A549 (cell line): Measurements from ENCODE around the gene LONRF3. TPM values are rescaled to one million over a fixed set of nuclear protein-coding genes. Genes with fewer than 3 reads are reported as not detected.

Experiments
- ATAC-seq, 2 experiments: fragments of 200-7000 bp in 1 of 2; fragments of >200 bp in 1 of 2; cut with Nextera tagmentation in 1 of 2; cut with Tn5 transposase in 1 of 2; 3 replicates each; pipeline versions ENCODE4 v1.8.0 to v1.9.1; 2018 to 2020; ENCODE audit warnings: mild to moderate bottlenecking in 1 of 2, moderate library complexity in 1 of 2
- CTCF ChIA-PET: fragments of 300-600 bp; sonication (Branson Sonifier 250); formaldehyde crosslinking; extraction: SDS; loops from one replicate; lab custom pipeline; 2021; ENCODE audit warnings: antibody characterized with exemption, inconsistent platforms; lab: Yijun Ruan, JAX
- POLR2A ChIA-PET: fragments of 350-600 bp; formaldehyde crosslinking; extraction: SDS; loops from one replicate; lab custom pipeline; 2021; ENCODE audit warnings: antibody characterized with exemption, inconsistent platforms; lab: Yijun Ruan, JAX
- DNase-seq, 2 experiments: peaks; one replicate each; pipeline versions ENCODE4 v3.0.0 to v3.0.0-alpha.2; 2011 to 2016; ENCODE audit warnings: low read depth in 1 of 2, low spot score in 1 of 2
- FAIRE-seq: peaks from 2 replicates; lab custom pipeline; 2011; peaks lifted over from hg19 to GRCh38; lab: Jason Lieb, UNC
- H3K27ac ChIP-seq, 2 experiments: fragments of >200 bp; sonication (Bioruptor Twin); formaldehyde crosslinking; 3 replicates each; pipeline ENCODE4 v1.5.1; 2016 to 2017
- H3K4me1 ChIP-seq: fragments of >200 bp; sonication (Bioruptor Twin); formaldehyde crosslinking; 3 replicates; pipeline ENCODE4 v1.6.1; 2016
- H3K4me2 ChIP-seq: fragments of >200 bp; sonication (Bioruptor Twin); formaldehyde crosslinking; 3 replicates; pipeline ENCODE4 v1.6.1; 2016
- H3K4me3 ChIP-seq: fragments of >200 bp; sonication (Bioruptor Twin); formaldehyde crosslinking; 3 replicates; pipeline ENCODE4 v1.5.1; 2016
- H3K9me3 ChIP-seq: fragments of >200 bp; sonication (Bioruptor Twin); formaldehyde crosslinking; 3 replicates; pipeline ENCODE4 v1.6.1; 2016
- BHLHE40 ChIP-seq: IDR thresholded peaks from 2 replicates; pipeline ENCODE4 v1.6.1; 2012; ENCODE audit warnings: low read depth, low read length, inconsistent platforms
- CHD4 ChIP-seq: fragments of 200-600 bp; sonication (generic); IDR thresholded peaks from 2 replicates; pipeline ENCODE4 v1.6.1; 2016; ENCODE audit warnings: antibody characterized with exemption, mild to moderate bottlenecking, borderline replicate concordance
- EHF ChIP-seq: fragments of 250-450 bp; sonication (Bioruptor Pico); IDR thresholded peaks from 2 replicates; pipeline ENCODE4 v1.5.0; 2020; ENCODE audit warnings: mild to moderate bottlenecking
- EHMT2 ChIP-seq: fragments of 200-600 bp; sonication (generic); IDR thresholded peaks from 2 replicates; pipeline ENCODE4 v1.6.1; 2016; ENCODE audit warnings: antibody characterized with exemption, low read depth, mild to moderate bottlenecking, moderate library complexity
- EP300 ChIP-seq, 2 experiments: fragments of >200 bp; sonication (Bioruptor Twin); formaldehyde crosslinking; IDR thresholded peaks; 2 replicates in 1 of 2; 3 replicates in 1 of 2; pipeline ENCODE4 v1.6.1; 2016 to 2017
- ESRRA ChIP-seq: fragments of 150-350 bp; IDR thresholded peaks from 2 replicates; pipeline ENCODE4 v1.6.1; 2014; ENCODE audit warnings: mild to moderate bottlenecking, low read length, borderline replicate concordance
- FOSB ChIP-seq: fragments of 250-450 bp; sonication (Bioruptor Pico); IDR thresholded peaks from 2 replicates; pipeline ENCODE4 v1.5.0; 2020; ENCODE audit warnings: mild to moderate bottlenecking, moderate library complexity
- FOSL2 ChIP-seq, 2 experiments: fragments of 450-650 bp in 1 of 2; fragments of >200 bp in 1 of 2; sonication (Bioruptor Twin) in 1 of 2; formaldehyde crosslinking; IDR thresholded peaks; 2 replicates each; pipeline versions ENCODE4 v1.5.0 to v1.6.1; 2016 to 2020; ENCODE audit warnings: mild to moderate bottlenecking in 1 of 2, moderate library complexity in 1 of 2
- GATA3 ChIP-seq: IDR thresholded peaks from 2 replicates; pipeline ENCODE4 v1.6.1; 2012; ENCODE audit warnings: borderline replicate concordance
- HDAC2 ChIP-seq: fragments of 200-600 bp; sonication (generic); IDR thresholded peaks from 2 replicates; pipeline ENCODE4 v1.6.1; 2016
- HEYL ChIP-seq: fragments of 250-450 bp; sonication (Bioruptor Pico); IDR thresholded peaks from 2 replicates; pipeline ENCODE4 v1.8.0; 2021; ENCODE audit warnings: mild to moderate bottlenecking, moderate library complexity
- HOXA7 ChIP-seq: fragments of 250-450 bp; sonication (Bioruptor Pico); IDR thresholded peaks from 2 replicates; pipeline ENCODE4 v1.5.0; 2020; ENCODE audit warnings: mild to moderate bottlenecking, moderate library complexity
- HOXB13 ChIP-seq: fragments of 250-450 bp; sonication (Bioruptor Pico); IDR thresholded peaks from 2 replicates; pipeline ENCODE4 v1.5.0; 2020; ENCODE audit warnings: low read depth, mild to moderate bottlenecking, moderate library complexity
- HOXB5 ChIP-seq: fragments of 250-450 bp; sonication (Bioruptor Pico); IDR thresholded peaks from 2 replicates; pipeline ENCODE4 v1.5.0; 2020; ENCODE audit warnings: mild to moderate bottlenecking, moderate library complexity
- JUN ChIP-seq, 2 experiments: fragments of >200 bp; sonication (Bioruptor Twin); formaldehyde crosslinking; IDR thresholded peaks; 2 replicates in 1 of 2; 3 replicates in 1 of 2; pipeline ENCODE4 v1.6.1; 2016 to 2017
- JUNB ChIP-seq: fragments of >200 bp; sonication (Bioruptor Twin); formaldehyde crosslinking; IDR thresholded peaks from 2 replicates; pipeline ENCODE4 v1.6.1; 2016
- KDM5A ChIP-seq: fragments of 200-600 bp; sonication (generic); IDR thresholded peaks from 2 replicates; pipeline ENCODE4 v1.6.1; 2016; ENCODE audit warnings: antibody characterized with exemption, mild to moderate bottlenecking
- MAZ ChIP-seq: fragments of 150-350 bp; IDR thresholded peaks from 2 replicates; pipeline ENCODE4 v1.6.1; 2014; ENCODE audit warnings: antibody characterized with exemption, low read depth, low read length, borderline replicate concordance
- RAD21 ChIP-seq, 2 experiments: fragments of >200 bp in 1 of 2; sonication (Bioruptor Twin) in 1 of 2; formaldehyde crosslinking in 1 of 2; IDR thresholded peaks in 1 of 2; conservative IDR thresholded peaks in 1 of 2; 2 replicates in 1 of 2; 3 replicates in 1 of 2; pipeline ENCODE4 v1.6.1; 2012 to 2018; ENCODE audit warnings: inconsistent platforms in 1 of 2
- RARB ChIP-seq: fragments of 250-450 bp; sonication (Bioruptor Pico); IDR thresholded peaks from 2 replicates; pipeline ENCODE4 v1.8.0; 2021; ENCODE audit warnings: mild to moderate bottlenecking, moderate library complexity
- RFX5 ChIP-seq: fragments of 450-650 bp; IDR thresholded peaks from 2 replicates; pipeline ENCODE4 v1.7.1; 2014; ENCODE audit warnings: antibody characterized with exemption, mild to moderate bottlenecking, moderate library complexity
- TFCP2L1 ChIP-seq: fragments of 250-450 bp; sonication (Bioruptor Pico); IDR thresholded peaks from 2 replicates; pipeline ENCODE4 v1.5.0; 2021; ENCODE audit warnings: mild to moderate bottlenecking
- ZFP36 ChIP-seq: fragments of 450-650 bp; IDR thresholded peaks from 2 replicates; pipeline ENCODE4 v1.6.1; 2014; ENCODE audit warnings: borderline replicate concordance; ENCODE audit not compliant: partially characterized antibody
- ZSCAN20 ChIP-seq: fragments of 250-450 bp; sonication (Bioruptor Pico); IDR thresholded peaks from 2 replicates; pipeline ENCODE4 v1.8.0; 2022; ENCODE audit warnings: mild to moderate bottlenecking, moderate library complexity
- WGBS: methylation state at CpG from one replicate; pipeline ENCODE4 v1.1.6; 2017; ENCODE audit errors: missing lambda C conversion rate; 5-methylcytosine and 5-hydroxymethylcytosine counted together
- polyA plus RNA-seq, 4 experiments: library from polyadenylated mRNA; depleted of rRNA in 3 of 4; stranded (reverse); fragments of >200 nt; fragmentation: RNase III in 1 of 4; extraction: RNeasy Plus Mini Kit Qiagen cat#74134 plus additional on column Dnase treatment in 1 of 4; gene quantifications; 2 replicates in 3 of 4; 3 replicates in 1 of 4; pipeline ENCODE4 v1.2.3, GENCODE V29; 2011 to 2017
- TF ChIP-seq, protein P1 (sequence below): fragments of >200 bp; sonication (Bioruptor Twin); formaldehyde crosslinking; IDR thresholded peaks from 2 replicates; pipeline ENCODE4 v1.6.1; 2016
- TF ChIP-seq, protein P2 (sequence below): fragments of 450-650 bp; IDR thresholded peaks from 2 replicates; pipeline ENCODE4 v1.6.1; 2014; ENCODE audit warnings: antibody characterized with exemption
- TF ChIP-seq, protein P3 (sequence below): fragments of 150-350 bp; IDR thresholded peaks from 2 replicates; pipeline ENCODE4 v1.6.1; 2014; ENCODE audit warnings: low read depth, mild to moderate bottlenecking, low read length
- TF ChIP-seq, protein P4 (sequence below): IDR thresholded peaks from 2 replicates; pipeline ENCODE4 v1.6.1; 2012
- TF ChIP-seq, protein P5 (sequence below): fragments of >200 bp; sonication (Bioruptor Twin); formaldehyde crosslinking; IDR thresholded peaks from 3 replicates; pipeline ENCODE4 v1.5.1; 2016

LONRF3 gene
- polyA plus RNA-seq, 2 of the 4 experiments (the other 2 are of a cell fraction) = 2.5 to 7.7 TPM

DNA sequence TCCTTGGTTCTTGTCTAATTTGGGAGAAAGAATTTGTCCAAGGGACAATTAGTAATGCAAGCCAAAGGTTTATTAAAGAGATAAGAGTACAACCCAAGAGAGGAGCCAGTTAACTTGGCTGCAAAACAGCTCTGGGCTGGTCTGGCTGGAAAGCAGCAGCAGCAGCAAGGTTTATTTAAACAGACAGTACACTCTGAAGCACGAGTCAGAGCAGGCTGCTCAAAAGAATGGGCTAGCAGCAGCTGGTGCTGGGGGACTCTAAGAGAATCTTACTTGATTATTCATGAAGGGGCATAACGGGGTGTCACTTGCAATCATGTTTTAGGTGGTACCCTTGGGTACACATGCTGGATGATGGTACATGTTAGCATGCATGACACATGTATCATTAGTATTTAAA, 81.3 kb downstream of the LONRF3 start:
- DNase-seq (no peak), FAIRE-seq (peak; percentile 7), ATAC-seq (no peak)

DNA sequence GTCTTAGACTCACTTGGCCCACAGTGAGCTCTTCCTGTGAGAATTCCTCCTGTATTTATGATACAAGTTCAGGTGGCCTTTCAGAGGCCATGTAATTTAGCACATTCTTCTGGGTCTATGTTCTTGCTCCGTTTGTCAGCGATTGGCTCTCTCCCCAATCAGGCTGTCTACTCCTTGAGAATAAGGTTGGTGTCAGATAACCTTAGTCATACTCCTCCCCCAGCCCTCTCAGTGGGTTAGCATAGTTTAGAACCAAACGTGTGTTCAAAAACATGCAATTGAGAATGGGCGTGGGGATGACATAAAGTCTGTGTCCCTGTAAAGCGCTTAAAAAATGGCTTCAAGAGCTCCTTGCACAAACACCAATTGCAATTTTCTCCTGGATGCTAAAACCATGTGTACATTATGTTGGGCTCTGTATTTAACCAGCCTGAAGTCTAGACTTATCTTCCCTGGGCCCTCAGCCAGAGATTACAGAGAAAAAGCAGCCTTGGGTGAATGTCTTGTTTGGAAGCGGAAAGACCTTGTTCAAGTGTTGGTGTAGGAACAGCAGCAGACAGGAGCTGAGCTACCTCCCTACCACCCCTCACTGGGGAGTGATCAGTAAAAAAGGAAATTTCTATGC, 88.4 kb downstream of the LONRF3 start:
- POLR2A ChIA-PET = no interaction called here
- FAIRE-seq = peak; percentile 94

More for the DNA sequence above, 81.3 kb downstream of the LONRF3 start:
- no peak overlapping the region for H3K4me2 ChIP-seq
- no peak for TF ChIP-seq ZFP36
- no peak for TF ChIP-seq FOSB (CRISPR knock-in tag)
- TF ChIP-seq GATA3 = no peak
- no peak for TF ChIP-seq HDAC2
- TF ChIP-seq, protein P1, sequence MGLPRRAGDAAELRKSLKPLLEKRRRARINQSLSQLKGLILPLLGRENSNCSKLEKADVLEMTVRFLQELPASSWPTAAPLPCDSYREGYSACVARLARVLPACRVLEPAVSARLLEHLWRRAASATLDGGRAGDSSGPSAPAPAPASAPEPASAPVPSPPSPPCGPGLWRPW = no peak
- no peak for TF ChIP-seq KDM5A
- TF ChIP-seq EHMT2 = no peak
- no peak for TF ChIP-seq MAZ
- no peak for TF ChIP-seq HOXA7 (CRISPR knock-in tag)
- no peak for TF ChIP-seq ESRRA
- TF ChIP-seq, protein P2, sequence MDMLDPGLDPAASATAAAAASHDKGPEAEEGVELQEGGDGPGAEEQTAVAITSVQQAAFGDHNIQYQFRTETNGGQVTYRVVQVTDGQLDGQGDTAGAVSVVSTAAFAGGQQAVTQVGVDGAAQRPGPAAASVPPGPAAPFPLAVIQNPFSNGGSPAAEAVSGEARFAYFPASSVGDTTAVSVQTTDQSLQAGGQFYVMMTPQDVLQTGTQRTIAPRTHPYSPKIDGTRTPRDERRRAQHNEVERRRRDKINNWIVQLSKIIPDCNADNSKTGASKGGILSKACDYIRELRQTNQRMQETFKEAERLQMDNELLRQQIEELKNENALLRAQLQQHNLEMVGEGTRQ = no peak
- no peak for TF ChIP-seq BHLHE40
- no peak for TF ChIP-seq EP300 (IDR thresholded peaks at IDR 0.05)
- TF ChIP-seq JUNB = no peak
- no peak for TF ChIP-seq RARB (CRISPR knock-in tag)
- H3K4me1 ChIP-seq = no peaks in the 10 kb centered on the region
- no peak overlapping the region for H3K4me3 ChIP-seq
- ChIA-PET CTCF (interaction anchor here (1.6 to 3.9 kb wide), 2 partner anchors 11 to 14 kb away, joined by 4 to 16 read pairs; no protein-coding TSS in a partner anchor), POLR2A (no interaction called here)
- no peaks in the 10 kb centered on the region for H3K9me3 ChIP-seq
- no peak overlapping the region for H3K27ac ChIP-seq
- WGBS = 39% methylated on average over 2 of the region's 2 CpGs

DNA sequence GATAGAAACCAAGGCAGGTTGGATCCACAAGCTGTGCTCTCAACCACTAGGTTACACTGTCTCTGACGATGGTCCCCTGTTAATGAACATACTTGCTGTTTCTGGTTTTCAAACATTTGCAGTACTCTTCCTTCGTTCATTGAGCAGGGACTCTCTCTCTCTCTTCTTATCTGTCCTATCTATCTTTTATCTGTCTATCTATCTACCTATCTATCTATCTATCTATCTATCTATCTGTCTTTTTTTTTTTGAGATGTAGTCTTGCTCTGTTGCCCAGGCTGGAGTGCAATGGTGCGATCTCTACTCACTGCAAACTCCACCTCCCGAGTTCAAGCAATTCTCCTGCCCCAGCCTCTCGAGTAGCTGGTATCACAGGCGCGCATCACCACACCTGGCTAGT, 89.0 kb downstream of the LONRF3 start:
- CTCF ChIA-PET = interaction anchor here (0.5 to 5.0 kb wide), 5 partner anchors 59 to 224 kb away, joined by 4 to 56 read pairs (median 6); no protein-coding TSS in a partner anchor
- Histone ChIP-seq H3K4me3 (no peak overlapping the region), H3K4me2 (no peak overlapping the region), H3K9me3 (no peaks in the 10 kb centered on the region), H3K27ac (no peak overlapping the region), H3K4me1 (no peaks in the 10 kb centered on the region)
- DNase-seq = no peak
- WGBS = 87% methylated on average over 7 of the region's 7 CpGs
- POLR2A ChIA-PET = no interaction called here
- FAIRE-seq = no peak
- ATAC-seq = no peak
- TF ChIP-seq KDM5A (no peak), FOSL2 (IDR thresholded peaks at IDR 0.05) (no peak), FOSL2 (CRISPR knock-in tag; IDR thresholded peaks at IDR 0.05) (no peak), HOXB13 (CRISPR knock-in tag) (no peak), ZSCAN20 (CRISPR knock-in tag) (no peak), TFCP2L1 (CRISPR knock-in tag) (no peak), ESRRA (no peak), HOXB5 (no peak), JUN (IDR thresholded peaks at IDR 0.05) (no peak), RAD21 (conservative IDR thresholded peaks at IDR 0.05 in 1 of 2, IDR thresholded peaks at IDR 0.05 in 1 of 2) (no peak), RFX5 (no peak), CHD4 (no peak), JUNB (no peak)
- TF ChIP-seq, protein P3, sequence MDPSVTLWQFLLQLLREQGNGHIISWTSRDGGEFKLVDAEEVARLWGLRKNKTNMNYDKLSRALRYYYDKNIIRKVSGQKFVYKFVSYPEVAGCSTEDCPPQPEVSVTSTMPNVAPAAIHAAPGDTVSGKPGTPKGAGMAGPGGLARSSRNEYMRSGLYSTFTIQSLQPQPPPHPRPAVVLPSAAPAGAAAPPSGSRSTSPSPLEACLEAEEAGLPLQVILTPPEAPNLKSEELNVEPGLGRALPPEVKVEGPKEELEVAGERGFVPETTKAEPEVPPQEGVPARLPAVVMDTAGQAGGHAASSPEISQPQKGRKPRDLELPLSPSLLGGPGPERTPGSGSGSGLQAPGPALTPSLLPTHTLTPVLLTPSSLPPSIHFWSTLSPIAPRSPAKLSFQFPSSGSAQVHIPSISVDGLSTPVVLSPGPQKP = no peak
- TF ChIP-seq, protein P4, sequence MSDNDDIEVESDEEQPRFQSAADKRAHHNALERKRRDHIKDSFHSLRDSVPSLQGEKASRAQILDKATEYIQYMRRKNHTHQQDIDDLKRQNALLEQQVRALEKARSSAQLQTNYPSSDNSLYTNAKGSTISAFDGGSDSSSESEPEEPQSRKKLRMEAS = no peak
- TF ChIP-seq, protein P2 = no peak

More for the DNA sequence above, 88.4 kb downstream of the LONRF3 start:
- H3K9me3 ChIP-seq = no peaks in the 10 kb centered on the region
- no peak overlapping the region for H3K4me3 ChIP-seq
- H3K4me1 ChIP-seq = no peaks in the 10 kb centered on the region
- H3K4me2 ChIP-seq = no peak overlapping the region
- ATAC-seq = no peak
- CTCF ChIA-PET = interaction anchor here (0.5 to 1.6 kb wide), 4 partner anchors 59 to 223 kb away, joined by 4 to 6 read pairs (median 5); no protein-coding TSS in a partner anchor
- no peak overlapping the region for H3K27ac ChIP-seq
- DNase-seq = no peak
- 76% methylated on average over 6 of the region's 6 CpGs for WGBS
- no peak for TF ChIP-seq HEYL (CRISPR knock-in tag)
- TF ChIP-seq, protein P5, sequence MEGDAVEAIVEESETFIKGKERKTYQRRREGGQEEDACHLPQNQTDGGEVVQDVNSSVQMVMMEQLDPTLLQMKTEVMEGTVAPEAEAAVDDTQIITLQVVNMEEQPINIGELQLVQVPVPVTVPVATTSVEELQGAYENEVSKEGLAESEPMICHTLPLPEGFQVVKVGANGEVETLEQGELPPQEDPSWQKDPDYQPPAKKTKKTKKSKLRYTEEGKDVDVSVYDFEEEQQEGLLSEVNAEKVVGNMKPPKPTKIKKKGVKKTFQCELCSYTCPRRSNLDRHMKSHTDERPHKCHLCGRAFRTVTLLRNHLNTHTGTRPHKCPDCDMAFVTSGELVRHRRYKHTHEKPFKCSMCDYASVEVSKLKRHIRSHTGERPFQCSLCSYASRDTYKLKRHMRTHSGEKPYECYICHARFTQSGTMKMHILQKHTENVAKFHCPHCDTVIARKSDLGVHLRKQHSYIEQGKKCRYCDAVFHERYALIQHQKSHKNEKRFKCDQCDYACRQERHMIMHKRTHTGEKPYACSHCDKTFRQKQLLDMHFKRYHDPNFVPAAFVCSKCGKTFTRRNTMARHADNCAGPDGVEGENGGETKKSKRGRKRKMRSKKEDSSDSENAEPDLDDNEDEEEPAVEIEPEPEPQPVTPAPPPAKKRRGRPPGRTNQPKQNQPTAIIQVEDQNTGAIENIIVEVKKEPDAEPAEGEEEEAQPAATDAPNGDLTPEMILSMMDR = no peak
- TF ChIP-seq EHF = no peak
